Peyer's patch (tissue), 4 donors: ENCODE measurements around the gene LYPD8. TPM values are rescaled to one million over a fixed set of nuclear protein-coding genes. Genes with fewer than 3 reads are reported as not detected.

Source experiments
- DNase-seq, 3 donors: peaks; one replicate each; pipeline ENCODE4 v3.0.0-alpha.2; 2017 to 2019
- H3K27ac ChIP-seq, 4 donors: fragments of 200-600 bp; sonication (generic); one replicate each; pipeline ENCODE4 v1.5.1; 2016 to 2019
- H3K27me3 ChIP-seq, 2 donors: fragments of 200-600 bp; sonication (generic); one replicate each; pipeline ENCODE4 v1.5.1; 2019
- H3K36me3 ChIP-seq, 3 donors: fragments of 200-600 bp; sonication (generic); one replicate each; pipeline ENCODE4 v1.5.1; 2016 to 2019
- H3K4me1 ChIP-seq, 4 donors: fragments of 200-600 bp; sonication (generic); one replicate each; pipeline ENCODE4 v1.5.1; 2016 to 2019
- H3K4me3 ChIP-seq, 4 donors: fragments of 200-600 bp; sonication (generic); 1 replicate in 3 of 4; 2 replicates in 1 of 4; pipeline ENCODE4 v1.5.1; 2016 to 2019; ENCODE audit warnings: mild to moderate bottlenecking in 1 of 4
- H3K9me3 ChIP-seq, 4 donors: fragments of 200-600 bp; sonication (generic); one replicate each; pipeline ENCODE4 v1.5.1; 2016 to 2019; ENCODE audit warnings: mild to moderate bottlenecking in 1 of 4
- POLR2A ChIP-seq, 2 donors: fragments of 450-650 bp; IDR thresholded peaks; one replicate each; pipeline ENCODE4 v1.5.1; 2017; ENCODE audit warnings: antibody characterized with exemption in 2 of 2, mild to moderate bottlenecking in 2 of 2, moderate library complexity in 2 of 2
- total RNA-seq, 4 donors: library from RNA; depleted of rRNA; stranded (reverse); fragments of >200 nt; gene quantifications; one replicate each; pipeline ENCODE4 v1.1.0, GENCODE V29; 2016
- TF ChIP-seq, protein P1 (sequence below), 6 experiments: fragments of 450-650 bp in 4 of 6; fragments of 200-600 bp in 2 of 6; sonication (generic) in 1 of 6; IDR thresholded peaks; one replicate each; pipeline ENCODE4 v1.5.1; 2017 to 2019; ENCODE audit warnings: antibody characterized with exemption in 6 of 6, mild to moderate bottlenecking in 3 of 6, moderate library complexity in 1 of 6

LYPD8 gene
- total RNA-seq, 4 donors from 2014 or later: 28.5 to 53.8 (median 34.7) TPM; not detected in 1

DNA sequence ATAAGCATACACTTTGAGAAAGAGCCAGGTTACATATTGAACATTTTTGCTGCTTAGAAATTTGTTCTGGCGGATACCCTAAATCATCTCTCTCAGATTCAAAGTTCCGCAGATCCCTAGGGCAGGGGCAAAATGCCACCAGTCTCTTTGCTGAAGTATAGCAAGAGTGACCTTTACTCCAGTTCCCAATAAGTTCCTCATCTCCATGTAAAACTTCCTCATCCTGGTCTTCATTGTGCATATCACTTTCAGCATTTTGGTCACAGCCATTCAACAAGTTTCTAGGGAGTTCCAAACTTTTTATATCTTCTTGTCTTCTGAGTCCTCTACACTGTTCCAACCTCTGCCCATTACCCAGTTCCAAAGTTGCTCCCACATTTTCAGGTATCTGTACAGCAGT is 23.3 kb upstream of the LYPD8 start:
- H3K4me1 ChIP-seq: peaks cover 0 to 32% (median 7%) of the 10 kb centered on the region in 4 donors
- DNase-seq: no peak
- no peak for TF ChIP-seq POLR2A (IDR thresholded peaks at IDR 0.05)
- TF ChIP-seq, protein P1, sequence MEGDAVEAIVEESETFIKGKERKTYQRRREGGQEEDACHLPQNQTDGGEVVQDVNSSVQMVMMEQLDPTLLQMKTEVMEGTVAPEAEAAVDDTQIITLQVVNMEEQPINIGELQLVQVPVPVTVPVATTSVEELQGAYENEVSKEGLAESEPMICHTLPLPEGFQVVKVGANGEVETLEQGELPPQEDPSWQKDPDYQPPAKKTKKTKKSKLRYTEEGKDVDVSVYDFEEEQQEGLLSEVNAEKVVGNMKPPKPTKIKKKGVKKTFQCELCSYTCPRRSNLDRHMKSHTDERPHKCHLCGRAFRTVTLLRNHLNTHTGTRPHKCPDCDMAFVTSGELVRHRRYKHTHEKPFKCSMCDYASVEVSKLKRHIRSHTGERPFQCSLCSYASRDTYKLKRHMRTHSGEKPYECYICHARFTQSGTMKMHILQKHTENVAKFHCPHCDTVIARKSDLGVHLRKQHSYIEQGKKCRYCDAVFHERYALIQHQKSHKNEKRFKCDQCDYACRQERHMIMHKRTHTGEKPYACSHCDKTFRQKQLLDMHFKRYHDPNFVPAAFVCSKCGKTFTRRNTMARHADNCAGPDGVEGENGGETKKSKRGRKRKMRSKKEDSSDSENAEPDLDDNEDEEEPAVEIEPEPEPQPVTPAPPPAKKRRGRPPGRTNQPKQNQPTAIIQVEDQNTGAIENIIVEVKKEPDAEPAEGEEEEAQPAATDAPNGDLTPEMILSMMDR (IDR thresholded peaks at IDR 0.05): no peak
- H3K4me3 ChIP-seq: no peak overlapping the region
- no peaks in the 10 kb centered on the region for H3K9me3 ChIP-seq
- H3K27ac ChIP-seq: peak overlapping the region in 1 of 4 donors; percentile 76
- no peaks in the 10 kb centered on the region for H3K36me3 ChIP-seq
- H3K27me3 ChIP-seq: no peaks in the 10 kb centered on the region

DNA sequence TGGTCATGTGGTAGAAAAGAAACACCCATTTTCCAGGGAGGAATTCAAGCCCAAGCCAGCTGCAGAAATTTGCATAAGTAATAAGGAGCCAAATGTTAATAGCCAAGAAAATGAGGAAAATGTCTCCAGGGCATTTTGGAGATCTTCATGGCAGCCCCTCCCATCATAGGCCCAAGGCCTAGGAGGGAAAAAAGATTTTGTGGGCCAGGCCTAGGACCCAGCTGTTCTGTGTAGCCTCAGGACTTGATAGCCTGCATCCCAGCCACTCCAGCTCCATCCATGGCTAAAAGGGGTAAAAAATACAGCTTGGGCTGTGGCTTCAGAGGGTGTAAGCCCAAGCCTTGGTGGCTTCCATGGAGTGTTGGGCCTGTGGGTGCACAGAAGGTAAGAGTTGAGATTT is 21.4 kb upstream of the LYPD8 start:
- Histone ChIP-seq H3K4me1 (peaks cover 0 to 22% (median 6%) of the 10 kb centered on the region in 4 donors), H3K4me3 (no peak overlapping the region), H3K27me3 (no peaks in the 10 kb centered on the region), H3K27ac (peak overlapping the region in 1 of 4 donors; percentile 76), H3K36me3 (no peaks in the 10 kb centered on the region), H3K9me3 (no peaks in the 10 kb centered on the region)
- DNase-seq: no peak
- TF ChIP-seq, protein P1 (IDR thresholded peaks at IDR 0.05): no peak
- TF ChIP-seq POLR2A (IDR thresholded peaks at IDR 0.05): no peak

DNA sequence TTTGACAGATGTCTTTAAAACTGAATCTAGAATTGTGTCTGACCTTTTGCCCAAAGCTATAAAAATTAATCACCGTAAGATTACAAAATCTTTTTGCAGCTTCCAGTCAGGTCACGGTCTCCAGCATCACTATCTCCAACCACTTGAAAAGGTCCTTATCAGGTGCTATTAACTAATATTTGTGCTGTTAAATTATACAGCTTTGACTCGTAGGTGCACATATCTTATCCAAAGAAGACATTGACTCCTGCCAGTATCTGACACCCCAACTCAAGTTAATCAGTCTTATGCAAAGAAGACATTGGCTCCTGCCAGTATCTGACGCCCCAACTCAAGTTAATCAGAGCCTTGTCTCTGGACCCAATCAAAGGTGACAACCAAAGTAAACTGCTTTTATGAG is 19.9 kb upstream of the LYPD8 start:
- H3K4me3 ChIP-seq: no peak overlapping the region
- peaks cover 0 to 19% (median 3%) of the 10 kb centered on the region in 4 donors for H3K4me1 ChIP-seq
- H3K36me3 ChIP-seq: no peaks in the 10 kb centered on the region
- DNase-seq: peak in 1 of 3 donors; percentile 70
- H3K27ac ChIP-seq: peak overlapping the region in 1 of 4 donors; percentile 68
- TF ChIP-seq, protein P1 (IDR thresholded peaks at IDR 0.05): no peak
- TF ChIP-seq POLR2A (IDR thresholded peaks at IDR 0.05): no peak
- H3K27me3 ChIP-seq: no peaks in the 10 kb centered on the region
- no peaks in the 10 kb centered on the region for H3K9me3 ChIP-seq

DNA sequence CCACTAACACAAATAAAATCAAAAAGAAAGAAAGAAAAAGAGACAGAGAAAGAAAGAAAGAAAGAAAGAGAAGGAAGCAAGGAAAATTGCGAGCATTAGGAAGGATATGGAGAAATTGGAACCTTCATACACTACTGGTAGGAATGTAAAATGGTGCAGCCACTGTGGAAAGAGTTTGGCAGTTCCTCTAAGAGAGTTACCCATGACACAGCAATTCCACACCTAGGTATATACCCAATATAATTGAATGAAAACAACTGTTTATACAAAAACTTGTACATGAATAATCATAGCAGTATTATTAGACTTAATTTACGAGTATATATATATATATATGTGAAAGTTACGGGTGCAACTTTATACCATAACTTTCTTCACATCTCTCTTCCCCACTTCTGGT is 4.1 kb upstream of the LYPD8 start:
- no peaks in the 10 kb centered on the region for H3K9me3 ChIP-seq
- no peak overlapping the region for H3K4me3 ChIP-seq

DNA sequence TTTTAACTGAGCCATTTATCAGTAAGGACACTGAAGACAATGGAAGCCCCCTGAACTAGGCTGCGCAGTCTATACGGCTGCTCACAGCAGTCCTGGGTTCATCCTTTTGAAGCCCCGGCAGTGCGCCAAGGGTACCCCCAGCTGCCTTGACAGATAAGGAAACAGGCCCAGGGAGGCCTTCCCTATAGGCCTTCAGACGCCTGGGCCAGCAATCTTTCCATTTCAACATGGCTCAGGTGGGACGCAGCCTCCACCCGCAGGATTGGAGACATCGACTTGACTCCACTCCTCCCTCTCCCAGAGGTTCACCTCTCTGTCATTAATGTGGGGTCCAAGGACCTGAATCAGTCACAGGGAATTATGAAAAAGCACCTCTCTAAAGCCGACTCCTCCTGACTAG is 2.8 kb upstream of the LYPD8 start:
- DNase-seq: no peak
- H3K4me1 ChIP-seq: peaks cover 0 to 20% (median 6%) of the 10 kb centered on the region in 4 donors
- peak overlapping the region in 3 of 4 donors; percentile 32 to 89 (median 66) for H3K27ac ChIP-seq
- TF ChIP-seq POLR2A (IDR thresholded peaks at IDR 0.05): no peak
- TF ChIP-seq, protein P1 (IDR thresholded peaks at IDR 0.05): no peak
- H3K27me3 ChIP-seq: no peaks in the 10 kb centered on the region
- H3K4me3 ChIP-seq: no peak overlapping the region
- no peaks in the 10 kb centered on the region for H3K9me3 ChIP-seq
- H3K36me3 ChIP-seq: no peaks in the 10 kb centered on the region

More for the DNA sequence above, 4.1 kb upstream of the LYPD8 start:
- no peak for TF ChIP-seq POLR2A (IDR thresholded peaks at IDR 0.05)
- TF ChIP-seq, protein P1 (IDR thresholded peaks at IDR 0.05): no peak
- Histone ChIP-seq H3K27me3 (no peaks in the 10 kb centered on the region), H3K27ac (no peak overlapping the region), H3K36me3 (no peaks in the 10 kb centered on the region), H3K4me1 (peaks cover 0 to 20% (median 6%) of the 10 kb centered on the region in 4 donors)
- no peak for DNase-seq

DNA sequence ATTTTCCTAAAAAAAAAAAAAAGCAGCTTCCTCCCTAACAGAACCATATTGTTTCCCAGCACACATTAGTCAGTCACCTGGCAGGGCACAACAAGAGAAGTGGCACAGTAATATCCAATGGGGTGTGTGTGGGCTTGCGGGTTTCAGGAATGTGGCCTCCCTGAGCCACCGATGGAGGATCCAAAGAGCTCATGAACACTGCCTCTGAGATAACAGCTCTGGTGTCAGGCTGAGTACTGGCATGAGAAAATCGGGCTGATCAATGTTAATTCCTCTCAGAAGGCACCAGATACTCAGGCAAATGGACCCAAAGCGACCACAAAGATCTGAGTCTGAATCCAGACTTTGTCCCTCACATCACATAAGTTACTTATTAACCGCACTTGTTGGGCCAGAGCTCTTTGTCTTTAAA is 2.2 kb upstream of the LYPD8 start:
- TF ChIP-seq POLR2A (IDR thresholded peaks at IDR 0.05): no peak
- TF ChIP-seq, protein P1 (IDR thresholded peaks at IDR 0.05): no peak
- Histone ChIP-seq H3K4me3 (peak overlapping the region in 1 of 4 donors; percentile 24), H3K36me3 (no peaks in the 10 kb centered on the region), H3K27me3 (no peaks in the 10 kb centered on the region), H3K27ac (peak overlapping the region in 3 of 4 donors; percentile 32 to 89 (median 66)), H3K9me3 (no peaks in the 10 kb centered on the region), H3K4me1 (peaks cover 0 to 20% (median 6%) of the 10 kb centered on the region in 4 donors)
- peak in 2 of 3 donors; percentile 52 to 61 for DNase-seq
